Loucy (cell line): Measurements from ENCODE around the gene TIAM2.

Experiments used
- CTCF ChIP-seq: fragments of 200-600 bp; sonication (generic); conservative IDR thresholded peaks from 2 replicates; pipeline ENCODE4 v1.5.1; 2014; ENCODE audit warnings: mild to moderate bottlenecking, antibody characterized with exemption, low read length
- EZH2phosphoT487 ChIP-seq: fragments of 200-600 bp; IDR thresholded peaks from 2 replicates; pipeline ENCODE4 v1.6.1; 2018; ENCODE audit warnings: antibody characterized with exemption, mild to moderate bottlenecking, moderate library complexity, borderline replicate concordance

GRCh38 chr6:155287762-155288161 lies 292.6 kb downstream of the TIAM2 start:
- TF ChIP-seq CTCF (no peak), EZH2phosphoT487 (no peak)
